Uterus (tissue), 4 donors: Measurements from ENCODE around the gene RACGAP1. TPM values are rescaled to one million over a fixed set of nuclear protein-coding genes. Genes with fewer than 3 reads are reported as not detected.
"Not testable (repeated sequence)": the region's sequence is repeated elsewhere in the genome, so short reads cannot be mapped to it uniquely, and the experiment has no call there.

Experiments used
- DNase-seq, 2 donors: peaks; one replicate each; pipeline ENCODE4 v3.0.0-alpha.2; 2019 to 2020
- H3K27ac ChIP-seq, 2 donors: fragments of 200-600 bp; sonication (generic); 1 replicate in 1 of 2; 2 replicates in 1 of 2; pipeline ENCODE4 v1.5.1; 2016 to 2018
- H3K27me3 ChIP-seq, 2 donors: fragments of 200-600 bp; sonication (generic); one replicate each; pipeline ENCODE4 v1.5.1; 2018 to 2019; ENCODE audit warnings: control low read depth in 1 of 2
- H3K36me3 ChIP-seq, 2 donors: fragments of 200-600 bp; sonication (generic); one replicate each; pipeline ENCODE4 v1.5.1; 2019; ENCODE audit warnings: control low read depth in 1 of 2
- H3K4me1 ChIP-seq, 2 donors: fragments of 200-600 bp; sonication (generic); one replicate each; pipeline ENCODE4 v1.5.1; 2018 to 2019; ENCODE audit warnings: control low read depth in 1 of 2
- H3K4me3 ChIP-seq, 2 donors: fragments of 200-600 bp; sonication (generic); 1 replicate in 1 of 2; 2 replicates in 1 of 2; pipeline ENCODE4 v1.5.1; 2018 to 2019; ENCODE audit warnings: mild to moderate bottlenecking in 1 of 2
- H3K9me3 ChIP-seq, 2 donors: fragments of 200-600 bp; sonication (generic); one replicate each; pipeline ENCODE4 v1.5.1; 2019; ENCODE audit warnings: control low read depth in 1 of 2
- CTCF ChIP-seq, 4 experiments: fragments of 200-600 bp in 2 of 4; fragments of 450-650 bp in 2 of 4; sonication (generic) in 2 of 4; IDR thresholded peaks; one replicate each; pipeline ENCODE4 v1.5.1; 2016 to 2019; ENCODE audit warnings: antibody characterized with exemption in 4 of 4, mild to moderate bottlenecking in 2 of 4, moderate library complexity in 1 of 4
- POLR2A ChIP-seq, 2 donors: fragments of 450-650 bp; IDR thresholded peaks; one replicate each; pipeline ENCODE4 v1.6.1; 2016; ENCODE audit warnings: antibody characterized with exemption in 2 of 2, mild to moderate bottlenecking in 1 of 2, moderate library complexity in 1 of 2
- intact Hi-C: fragments of 100-400 bp; cut with DNase I; formaldehyde crosslinking; loops from one replicate; pipeline ENCODE4 v1.15.1; 2023; ENCODE audit warnings: low total_unique reads
- total RNA-seq, 4 donors: library from RNA; depleted of rRNA in 3 of 4; stranded (reverse); fragments of >200 nt in 3 of 4; gene quantifications; one replicate each; pipeline versions ENCODE4 v1.1.0 to v1.2.4, GENCODE V29; 2014 to 2023
- donor health status: DM: yes; HTN: yes; CAD: no.

Gene RACGAP1
- total RNA-seq, 4 donors from 2014 or later: 8.5 to 57.8 (median 9.3) TPM

DNA sequence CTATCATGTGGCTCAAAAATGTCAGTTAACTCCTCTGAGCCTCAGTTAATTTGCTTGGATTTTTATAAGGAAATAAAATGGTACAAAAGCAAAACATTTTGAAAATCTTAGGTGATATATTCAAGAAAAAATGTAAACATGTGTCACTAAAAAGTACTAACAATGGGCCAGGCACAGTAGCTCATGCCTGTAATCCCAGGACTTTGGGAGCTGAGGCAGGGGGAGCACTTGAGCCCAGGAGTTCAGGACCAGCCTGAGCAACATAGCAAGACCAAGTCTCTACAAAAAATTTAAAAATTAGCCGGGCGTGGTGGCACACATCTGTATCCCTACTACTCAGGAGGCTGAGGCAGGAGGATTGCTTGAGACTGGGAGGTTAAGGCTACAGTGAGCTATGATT, 26.8 kb downstream of the RACGAP1 start:
- Histone ChIP-seq H3K36me3 (no peaks in the 10 kb centered on the region), H3K27me3 (no peaks in the 10 kb centered on the region), H3K27ac (no peak overlapping the region), H3K9me3 (no peaks in the 10 kb centered on the region), H3K4me1 (no peaks in the 10 kb centered on the region), H3K4me3 (no peak overlapping the region)
- intact Hi-C loops: no loop called here
- DNase-seq: no peak
- no peak for TF ChIP-seq CTCF (IDR thresholded peaks at IDR 0.05)
- no peak for TF ChIP-seq POLR2A (IDR thresholded peaks at IDR 0.05)

DNA sequence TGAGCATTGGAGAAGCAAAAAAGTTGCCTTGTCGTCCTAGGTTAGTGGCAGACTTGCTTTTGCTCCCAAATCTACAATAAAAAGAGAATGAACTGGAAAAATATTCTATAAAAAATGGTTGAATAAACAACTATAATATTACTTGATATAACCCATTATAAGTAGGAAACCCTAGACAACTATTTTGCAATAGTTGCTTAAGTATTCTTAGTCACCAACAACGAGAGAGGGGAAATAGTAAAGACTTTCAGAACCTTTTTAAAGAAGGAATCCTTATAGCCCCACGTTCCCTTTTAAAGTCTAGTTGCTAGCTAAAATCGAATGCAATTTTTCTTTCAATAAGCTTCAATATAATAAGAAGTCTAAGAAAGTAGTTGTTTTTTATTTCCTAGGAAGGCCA, 35.0 kb downstream of the RACGAP1 start:
- no peak for DNase-seq
- H3K27me3 ChIP-seq: no peaks in the 10 kb centered on the region
- H3K36me3 ChIP-seq: no peaks in the 10 kb centered on the region
- H3K4me1 ChIP-seq: no peaks in the 10 kb centered on the region
- intact Hi-C loops: no loop called here
- no peaks in the 10 kb centered on the region for H3K9me3 ChIP-seq
- H3K4me3 ChIP-seq: no peak overlapping the region
- TF ChIP-seq CTCF (IDR thresholded peaks at IDR 0.05): no peak
- TF ChIP-seq POLR2A (IDR thresholded peaks at IDR 0.05): no peak
- H3K27ac ChIP-seq: no peak overlapping the region

DNA sequence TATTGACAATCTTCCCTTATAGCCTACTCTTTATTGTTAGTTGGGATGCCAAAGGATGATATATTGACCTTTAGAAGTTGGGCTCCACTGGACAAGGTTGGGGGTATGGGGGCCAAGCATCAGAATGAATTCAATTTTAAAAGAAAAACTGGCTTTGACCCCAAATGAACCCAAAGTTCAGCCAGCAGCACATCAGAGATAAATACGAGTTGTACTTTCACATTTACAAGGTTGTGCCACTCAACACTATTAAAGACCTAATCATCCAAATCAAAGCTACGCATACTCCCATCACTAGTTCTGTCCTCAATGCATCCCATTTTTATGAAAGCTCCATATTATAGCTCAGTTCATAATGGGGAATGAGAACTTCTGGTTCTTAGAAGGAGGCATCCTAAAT, 35.9 kb downstream of the RACGAP1 start:
- H3K27me3 ChIP-seq, intact Hi-C loops, DNase-seq, H3K4me3 ChIP-seq, H3K27ac ChIP-seq, H3K9me3 ChIP-seq, H3K36me3 ChIP-seq, H3K4me1 ChIP-seq: not testable (repeated sequence)

- intact Hi-C loops: no loop called here
- Histone ChIP-seq H3K36me3 (no peaks in the 10 kb centered on the region), H3K27ac (no peak overlapping the region), H3K4me3 (no peak overlapping the region), H3K9me3 (no peaks in the 10 kb centered on the region), H3K4me1 (no peaks in the 10 kb centered on the region), H3K27me3 (no peaks in the 10 kb centered on the region)
- DNase-seq: no peak
- TF ChIP-seq POLR2A (IDR thresholded peaks at IDR 0.05) (no peak), CTCF (IDR thresholded peaks at IDR 0.05) (no peak)
Observed at GRCh38 chr12:49987625-49988303, 37.5 kb downstream of the RACGAP1 start.

DNA sequence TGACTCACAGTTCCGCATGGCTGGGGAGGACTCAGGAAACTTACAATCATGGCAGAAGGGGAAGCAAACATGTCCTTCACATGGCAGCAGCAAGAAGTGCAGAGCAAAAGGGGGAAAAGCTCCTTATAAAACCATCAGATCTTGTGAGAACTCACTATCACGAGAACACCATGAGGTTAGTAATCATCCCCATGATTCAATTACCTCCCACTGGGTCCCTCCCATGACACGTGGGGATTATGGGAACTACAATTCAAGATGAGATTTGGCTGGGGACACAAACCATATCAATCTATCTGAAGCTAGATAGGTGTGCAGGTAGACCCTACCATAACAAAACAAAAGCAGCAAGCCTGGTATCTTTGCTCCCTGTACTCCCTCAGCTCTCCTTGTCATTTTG, 38.8 kb downstream of the RACGAP1 start:
- H3K4me3 ChIP-seq, H3K4me1 ChIP-seq, H3K27me3 ChIP-seq, intact Hi-C loops, DNase-seq, H3K36me3 ChIP-seq, H3K9me3 ChIP-seq, H3K27ac ChIP-seq: not testable (repeated sequence)

DNA sequence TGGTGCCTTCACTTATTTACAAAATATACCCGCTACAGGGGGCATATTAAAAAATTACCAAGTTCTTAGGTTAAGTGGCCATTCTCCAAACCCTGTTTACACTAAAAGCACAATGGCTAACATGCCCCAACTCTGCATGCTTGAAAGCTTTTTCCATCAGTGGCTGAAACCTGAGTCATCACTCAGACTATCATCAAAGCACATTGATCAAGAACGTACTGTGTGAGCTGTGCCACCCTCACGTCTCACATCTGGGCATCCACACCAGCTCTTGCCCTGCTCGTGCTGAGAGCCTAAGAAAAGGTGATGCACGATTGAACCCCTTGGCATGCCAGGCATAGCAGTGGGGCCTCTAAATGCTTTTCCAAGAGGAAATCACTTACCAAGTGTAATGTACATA, 39.3 kb downstream of the RACGAP1 start:
- intact Hi-C loops: no loop called here
- TF ChIP-seq POLR2A (IDR thresholded peaks at IDR 0.05) (no peak), CTCF (IDR thresholded peaks at IDR 0.05) (no peak)
- Histone ChIP-seq H3K36me3 (no peaks in the 10 kb centered on the region), H3K4me3 (no peak overlapping the region), H3K27ac (no peak overlapping the region), H3K27me3 (no peaks in the 10 kb centered on the region), H3K4me1 (no peaks in the 10 kb centered on the region), H3K9me3 (no peaks in the 10 kb centered on the region)
- no peak for DNase-seq
